ENCODE results near the gene CIB4. TPM values are rescaled to one million over a fixed set of nuclear protein-coding genes. Genes with fewer than 3 reads are reported as not detected.

The CIB4 gene
- polyA plus RNA-seq, 1 donor = 0.48 TPM

Other genes starting within 250 kb of the CIB4 start
- 3.4 TPM for gene DRC1, start 239.4 kb downstream of the CIB4 start, polyA plus RNA-seq (ENCODE audit: insufficient read length)
- 0.23 TPM for gene OTOF, start 163.2 kb downstream of the CIB4 start, polyA plus RNA-seq (ENCODE audit: insufficient read length)
- gene KCNK3, start 51.4 kb upstream of the CIB4 start, polyA plus RNA-seq (ENCODE audit: insufficient read length) = 1.1 TPM
- gene SLC35F6, start 122.9 kb upstream of the CIB4 start, polyA plus RNA-seq (ENCODE audit: insufficient read length) = 15.8 TPM
- gene CENPA, start 144.7 kb upstream of the CIB4 start, polyA plus RNA-seq (ENCODE audit: insufficient read length) = 20.7 TPM
- 6.8 TPM for gene DPYSL5, start 206.8 kb upstream of the CIB4 start, polyA plus RNA-seq (ENCODE audit: insufficient read length)